H1 (cell line): Measurements from ENCODE around the gene DIABLO. TPM values are rescaled to one million over a fixed set of nuclear protein-coding genes. Genes with fewer than 3 reads are reported as not detected.

Experiments
- JUND ChIP-seq: IDR thresholded peaks from 2 replicates; pipeline ENCODE4 v1.6.1; 2011; ENCODE audit warnings: mild to moderate bottlenecking, improper control_type of control experiment, low read length
- polyA plus RNA-seq, 7 experiments: library from polyadenylated mRNA; depleted of rRNA in 3 of 7; stranded (reverse) in 5 of 7; unstranded in 2 of 7; fragments of >200 nt in 5 of 7; fragments of 200-250 nt in 2 of 7; gene quantifications; 1 replicate in 5 of 7; 2 replicates in 1 of 7; 4 replicates in 1 of 7; pipeline versions ENCODE4 v1.2.1 to v1.2.3, GENCODE V29; 2011 to 2013; ENCODE audit warnings: missing spikeins in 2 of 7, mixed read lengths in 2 of 7
- total RNA-seq: library from RNA; stranded (reverse); fragmentation: NEBNext Ultra II Directional; extraction: Animal tissue kit (Norgen Biotek cat#: 25700); gene quantifications from 2 replicates; pipeline ENCODE4 v1.2.1, GENCODE V29; 2021

Gene DIABLO
- total and polyA plus RNA-seq, 2 of the 8 experiments (the other 6 are each of a cell fraction or from before 2014, with no cell fraction given), result 65.2 to 68.3 TPM

DNA sequence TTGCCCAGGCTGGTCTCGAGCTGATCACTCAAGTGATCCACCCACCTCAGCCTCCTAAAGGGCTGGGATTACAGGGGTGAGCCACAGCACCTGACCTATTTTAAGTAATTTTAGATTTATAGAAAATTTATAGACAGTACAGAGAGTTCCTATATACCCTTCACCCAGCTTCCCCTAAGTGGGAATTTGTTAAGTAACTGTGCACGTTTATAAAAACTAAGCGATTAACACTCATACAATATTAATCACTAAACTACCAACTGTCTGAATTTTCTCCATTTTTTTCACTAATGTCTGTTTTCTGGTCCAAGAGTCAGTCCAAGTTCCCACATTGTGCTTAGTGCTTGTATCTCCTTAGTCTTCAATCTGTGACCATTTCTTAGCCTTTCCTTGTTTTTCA is 57.4 kb downstream of the DIABLO start (continued):
- no peak for TF ChIP-seq JUND
